IMR-90 (cell line): ENCODE results near the gene VAMP4. TPM values are rescaled to one million over a fixed set of nuclear protein-coding genes. Genes with fewer than 3 reads are reported as not detected.

Source experiments
- ATAC-seq: fragments of 200-7000 bp; cut with Tn5 transposase; 2 replicates; pipeline ENCODE4 v1.9.1; 2020; ENCODE audit warnings: low read depth, mild to moderate bottlenecking, moderate library complexity
- Bru-seq: library from RNA; stranded (reverse); fragments of 400-500 nt; gene quantifications from one replicate; lab custom pipeline; 2021; lab: Mats Ljungman, UMichigan
- BruChase-seq, 2 experiments: library from RNA; stranded (reverse); fragments of 400-500 nt; gene quantifications; one replicate each; lab custom pipeline; 2021; lab: Mats Ljungman, UMichigan
- BruUV-seq: library from RNA; stranded (reverse); fragments of 400-500 nt; replicated peaks from 2 replicates; lab custom pipeline; 2021; lab: Mats Ljungman, UMichigan
- CTCF ChIA-PET: fragments of 300-600 bp; formaldehyde crosslinking; extraction: SDS; loops from one replicate; lab custom pipeline; 2021; ENCODE audit warnings: antibody characterized with exemption; lab: Yijun Ruan, JAX
- POLR2A ChIA-PET: fragments of 300-600 bp; sonication (Branson Sonifier 250); formaldehyde crosslinking; loops from one replicate; lab custom pipeline; 2022; ENCODE audit warnings: antibody characterized with exemption; ENCODE audit not compliant: unreplicated experiment; lab: Charles Lee
- DNase-seq: peaks from one replicate; pipeline ENCODE4 v3.0.0; 2013
- H2AFZ ChIP-seq: replicated peaks from 2 replicates; pipeline ENCODE3; 2013; ENCODE audit warnings: low read length, mild to moderate bottlenecking; ENCODE audit not compliant: poor library complexity
- H2AK5ac ChIP-seq: 2 replicates; pipeline ENCODE4 v1.6.1; 2013; ENCODE audit warnings: low read depth, low read length, inconsistent platforms
- H2AK9ac ChIP-seq: replicated peaks from 2 replicates; pipeline ENCODE3; 2013; ENCODE audit warnings: mild to moderate bottlenecking, low read depth, low read length, moderate library complexity; ENCODE audit not compliant: poor library complexity
- H2BK120ac ChIP-seq: 2 replicates; pipeline ENCODE4 v1.6.1; 2013; ENCODE audit warnings: low read depth, low read length, inconsistent platforms
- H2BK15ac ChIP-seq: 3 replicates; pipeline ENCODE4 v1.6.1; 2013; ENCODE audit warnings: low read depth, low read length, inconsistent platforms
- H2BK20ac ChIP-seq: 2 replicates; pipeline ENCODE4 v1.6.1; 2013; ENCODE audit warnings: low read depth, mild to moderate bottlenecking, inconsistent platforms, low read length, moderate library complexity
- H2BK5ac ChIP-seq: 2 replicates; pipeline ENCODE4 v1.6.1; 2013; ENCODE audit warnings: mild to moderate bottlenecking, low read depth, low read length, inconsistent platforms; ENCODE audit not compliant: poor library complexity, severe bottlenecking
- H3K14ac ChIP-seq: replicated peaks from 2 replicates; pipeline ENCODE4 v1.6.1; 2013; ENCODE audit warnings: low read depth, low read length, inconsistent platforms
- H3K18ac ChIP-seq: 2 replicates; pipeline ENCODE4 v1.6.1; 2013; ENCODE audit warnings: low read depth, low read length, control low read depth
- H3K23ac ChIP-seq: 2 replicates; pipeline ENCODE4 v1.6.1; 2013; ENCODE audit warnings: low read depth, low read length, inconsistent platforms
- H3K27ac ChIP-seq: 2 replicates; pipeline ENCODE4 v1.5.1; 2013; ENCODE audit warnings: mild to moderate bottlenecking, control low read depth, low read length; ENCODE audit not compliant: insufficient read depth
- H3K27me3 ChIP-seq: 2 replicates; pipeline ENCODE4 v1.6.1; 2013; ENCODE audit warnings: low read length; ENCODE audit not compliant: control insufficient read depth, insufficient read depth
- H3K36me3 ChIP-seq: 2 replicates; pipeline ENCODE4 v1.6.1; 2013; ENCODE audit warnings: low read length, mixed read lengths; ENCODE audit not compliant: control insufficient read depth, insufficient read depth
- H3K4ac ChIP-seq: 2 replicates; pipeline ENCODE4 v1.6.1; 2013; ENCODE audit warnings: low read depth, low read length, inconsistent platforms
- H3K4me1 ChIP-seq: 2 replicates; pipeline ENCODE4 v1.6.1; 2013; ENCODE audit warnings: low read length, mixed read lengths; ENCODE audit not compliant: control insufficient read depth, insufficient read depth
- H3K4me2 ChIP-seq: 2 replicates; pipeline ENCODE4 v1.6.1; 2013; ENCODE audit warnings: low read depth, mild to moderate bottlenecking, control low read depth, low read length, moderate library complexity
- H3K4me3 ChIP-seq: 2 replicates; pipeline ENCODE4 v1.5.1; 2013; ENCODE audit warnings: low read depth, mild to moderate bottlenecking, control low read depth, low read length, moderate library complexity; ENCODE audit not compliant: insufficient read depth
- H3K56ac ChIP-seq: 2 replicates; pipeline ENCODE4 v1.6.1; 2013; ENCODE audit warnings: low read length, inconsistent platforms; ENCODE audit not compliant: insufficient read depth; ENCODE audit errors: extremely low read depth
- H3K79me1 ChIP-seq, 2 experiments: 2 replicates each; pipeline ENCODE4 v1.6.1; 2013; ENCODE audit warnings: low read length in 2 of 2, inconsistent platforms in 1 of 2, low read depth in 1 of 2
- H3K9ac ChIP-seq: 2 replicates; pipeline ENCODE4 v1.6.1; 2013; ENCODE audit warnings: low read depth, low read length, control low read depth
- H3K9me1 ChIP-seq: 2 replicates; pipeline ENCODE4 v1.6.1; 2013; ENCODE audit warnings: low read length, inconsistent platforms; ENCODE audit not compliant: insufficient read depth
- H3K9me3 ChIP-seq: 2 replicates; pipeline ENCODE4 v1.6.1; 2013; ENCODE audit warnings: low read length; ENCODE audit not compliant: control insufficient read depth, insufficient read depth
- H4K20me1 ChIP-seq: 2 replicates; pipeline ENCODE4 v1.6.1; 2013; ENCODE audit warnings: low read length, inconsistent platforms; ENCODE audit not compliant: insufficient read depth
- H4K5ac ChIP-seq: 2 replicates; pipeline ENCODE4 v1.6.1; 2013; ENCODE audit warnings: mild to moderate bottlenecking, low read depth, low read length, control low read depth
- H4K8ac ChIP-seq, 2 experiments: 2 replicates each; pipeline ENCODE4 v1.6.1; 2013; ENCODE audit warnings: low read depth in 2 of 2, low read length in 2 of 2, control low read depth in 1 of 2, inconsistent platforms in 1 of 2
- H4K91ac ChIP-seq: 2 replicates; pipeline ENCODE4 v1.6.1; 2013; ENCODE audit warnings: low read depth, low read length, inconsistent platforms; ENCODE audit not compliant: insufficient read depth
- BHLHE40 ChIP-seq: fragments of 150-350 bp; IDR thresholded peaks from 2 replicates; pipeline ENCODE4 v1.6.1; 2016; ENCODE audit warnings: mild to moderate bottlenecking, low read depth, low read length
- CEBPB ChIP-seq: IDR thresholded peaks from 2 replicates; pipeline ENCODE4 v1.6.1; 2012; ENCODE audit warnings: low read depth, low read length, improper control_type of control experiment
- CHD1 ChIP-seq: IDR thresholded peaks from 2 replicates; pipeline ENCODE4 v1.6.1; 2012; ENCODE audit warnings: low read depth, low read length, improper control_type of control experiment
- MAFK ChIP-seq: IDR thresholded peaks from 2 replicates; pipeline ENCODE4 v1.6.1; 2012; ENCODE audit warnings: low read depth, low read length, improper control_type of control experiment
- MAZ ChIP-seq: IDR thresholded peaks from 2 replicates; pipeline ENCODE4 v1.6.1; 2012; ENCODE audit warnings: low read depth, mild to moderate bottlenecking, low read length, improper control_type of control experiment, moderate library complexity, borderline replicate concordance
- MXI1 ChIP-seq: IDR thresholded peaks from 2 replicates; pipeline ENCODE4 v1.6.1; 2012; ENCODE audit warnings: low read depth, mild to moderate bottlenecking, low read length, moderate library complexity, borderline replicate concordance
- NFE2L2 ChIP-seq: fragments of 150-350 bp; IDR thresholded peaks from 2 replicates; pipeline ENCODE4 v1.6.1; 2016; ENCODE audit warnings: low read depth, mild to moderate bottlenecking, low read length
- POLR2A ChIP-seq: IDR thresholded peaks from 2 replicates; pipeline ENCODE4 v1.6.1; 2012; ENCODE audit warnings: mild to moderate bottlenecking, low read depth, low read length
- RAD21 ChIP-seq: IDR thresholded peaks from 2 replicates; pipeline ENCODE4 v1.6.1; 2012; ENCODE audit warnings: low read length, improper control_type of control experiment
- RCOR1 ChIP-seq: IDR thresholded peaks from 2 replicates; pipeline ENCODE4 v1.6.1; 2012; ENCODE audit warnings: mild to moderate bottlenecking, low read length, improper control_type of control experiment; ENCODE audit not compliant: insufficient replicate concordance
- WGBS, 2 experiments: methylation state at CpG; one replicate each; pipeline versions ENCODE4 v1.1.5 to v1.1.7; 2013; ENCODE audit warnings: missing lambda C conversion rate in 2 of 2; ENCODE audit not compliant: insufficient read length in 1 of 2; ENCODE audit errors: extremely low coverage in 2 of 2; 5-methylcytosine and 5-hydroxymethylcytosine counted together
- dilution Hi-C: fragments of 300-500 bp; cut with HindIII; formaldehyde crosslinking; loops from one replicate; pipeline ENCODE4 v1.14.3; 2018; ENCODE audit warnings: low sequenced_read_pairs; ENCODE audit not compliant: unreplicated experiment
- in situ Hi-C: fragments of 300-500 bp; cut with MboI; formaldehyde crosslinking; loops from 3 replicates; pipeline ENCODE4 v1.14.3; 2019; ENCODE audit warnings: low sequenced_read_pairs, inconsistent platforms, mixed read lengths
- intact Hi-C: fragments of 100-400 bp; cut with micrococcal nuclease; formaldehyde crosslinking; loops from 2 replicates; pipeline ENCODE4 v1.10.0; 2022
- long read RNA-seq: library from polyadenylated mRNA; unstranded; transcript quantifications from one replicate; pipeline ENCODE4 v2.0.0, GENCODE V29; 2021; ENCODE audit not compliant: unreplicated experiment
- polyA plus RNA-seq, 3 experiments: library from polyadenylated mRNA; depleted of rRNA; stranded (reverse); fragments of >200 nt; gene quantifications; 2 replicates each; pipeline ENCODE4 v1.2.3, GENCODE V29; 2012; ENCODE audit warnings: low replicate concordance in 1 of 3
- total RNA-seq: library from RNA; depleted of rRNA; stranded (reverse); fragments of >200 nt; gene quantifications from 2 replicates; pipeline ENCODE4 v1.2.3, GENCODE V29; 2012; rRNA removed

Gene VAMP4
- total RNA-seq (3.4 and 7.5 TPM in 2 replicates), polyA plus RNA-seq (2012; rRNA removed) (3.8 and 5.4 TPM in 2 replicates), Bru-seq, nascent RNA (percentile 78 among the genes with signal in this experiment), BruChase-seq, experiment 1, labeled RNA remaining after a 6-hour chase (percentile 73 among the genes with signal in this experiment), BruChase-seq, experiment 2, labeled RNA remaining after a 2-hour chase (percentile 69 among the genes with signal in this experiment)
- 1.1 and 1.8 TPM in 2 replicates for polyA plus RNA-seq (2012; cell fraction: cytosol; rRNA removed)
- polyA plus RNA-seq (2012; cell fraction: nucleus; rRNA removed; ENCODE audit: low replicate concordance) = 1.1 and 6.7 TPM in 2 replicates
- long read RNA-seq, full-length matches to known transcripts = 30 of 40 reads
- long read RNA-seq, partial matches to known transcripts = 2 of 40 reads
- long read RNA-seq, other reads (novel, unspliced or antisense) = 8 of 40 reads

DNA sequence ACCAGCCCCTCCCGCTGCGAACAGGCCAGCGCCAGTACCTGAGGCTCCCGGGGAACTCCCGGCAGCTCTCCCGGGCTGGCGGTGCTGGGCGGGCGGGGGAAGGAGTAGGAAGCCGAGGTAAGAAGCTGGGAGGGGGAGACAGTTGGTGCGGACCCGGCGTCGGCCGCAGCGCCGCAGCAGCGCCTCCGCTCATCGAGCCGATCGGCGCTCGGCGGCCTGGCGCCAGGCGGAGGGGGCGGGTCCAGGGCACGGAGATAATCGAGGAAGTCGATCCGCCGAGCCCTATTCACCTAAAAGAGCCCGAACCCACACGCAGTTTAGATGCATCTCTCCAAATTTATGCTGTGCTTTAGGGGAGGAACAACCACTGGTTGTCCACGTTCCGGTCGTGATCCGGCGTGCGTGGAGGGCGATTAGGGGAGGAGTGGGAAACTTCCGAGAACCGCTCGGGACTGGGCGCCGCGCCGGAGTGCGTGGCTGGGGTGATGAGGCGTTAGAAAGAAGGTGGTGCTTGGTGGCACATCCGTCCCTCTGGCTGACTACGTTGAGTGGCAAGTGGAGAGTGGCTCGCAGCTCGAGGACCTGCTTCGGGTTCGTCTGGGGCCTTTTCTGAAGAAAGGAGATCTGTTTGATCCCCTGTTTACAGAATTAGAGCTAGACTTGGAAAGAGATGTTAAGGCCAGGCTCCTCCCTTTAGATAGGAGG is at the start of gene VAMP4:
Gene VAMP4 (minus strand): TSS at position 194 of the 705 bp plus-strand sequence. CDS start 3,651 bp downstream, outside the sequence.
- CTCF ChIA-PET = interaction anchor here (1.0 to 1.4 kb wide), 2 partner anchors 96 to 97 kb away, joined by 3 read pairs; no protein-coding TSS in a partner anchor
- intact Hi-C loops (loop anchor here (1.0 to 5.0 kb wide), 2 partner anchors 39 to 240 kb away; partner anchors contain the start of gene METTL13), dilution Hi-C loops (no loop called here), in situ Hi-C loops (no loop called here)
- Histone ChIP-seq H2AK9ac (peak within 1 kb of the TSS; percentile 92), H4K91ac (peak within 1 kb of the TSS; percentile 96), H3K9ac (peak within 1 kb of the TSS; percentile 98), H3K4me1 (peaks cover 8% of the 10 kb centered on the region; the same call in 1 of the 2 replicates), H3K36me3 (peaks cover 4% of the 10 kb centered on the region; the same call in 1 of the 2 replicates), H3K27me3 (no peaks in the 10 kb centered on the region), H3K23ac (peak within 1 kb of the TSS; percentile 99), H3K4ac (peak within 1 kb of the TSS; percentile 99), H3K4me3 (peak within 1 kb of the TSS; percentile 92), H4K20me1 (no peaks in the 10 kb centered on the region; the same call in 1 of the 2 replicates), H2BK120ac (peak within 1 kb of the TSS; percentile 96), H2BK15ac (peak within 1 kb of the TSS; percentile 65; the same call in 2 of the 3 replicates), H2BK20ac (0 out of 2 replicates have a peak within 1 kb of the TSS, but pooled peaks have one; percentile 68), H3K9me1 (peaks cover 3% of the 10 kb centered on the region; the same call in 1 of the 2 replicates), H3K4me2 (peak within 1 kb of the TSS; percentile 98), H3K14ac (peak within 1 kb of the TSS; percentile 100), H2AFZ (peak within 1 kb of the TSS; percentile 99), H3K56ac (peak within 1 kb of the TSS; percentile 99), H4K5ac (peak within 1 kb of the TSS; percentile 98), H4K8ac (peak within 1 kb of the TSS; percentile 71 to 99), H3K79me1 (peaks cover 15 to 29% of the 10 kb centered on the region in 2 experiments), H3K27ac (peak within 1 kb of the TSS; percentile 98), H2BK5ac (peak within 1 kb of the TSS; percentile 98), H3K18ac (peak within 1 kb of the TSS; percentile 99), H3K9me3 (no peaks in the 10 kb centered on the region), H2AK5ac (peak within 1 kb of the TSS; percentile 93)
- TF ChIP-seq MXI1 (peak; percentile 41; the same call in 1 of the 2 replicates), CEBPB (no peak), CHD1 (0 out of 2 replicates have a peak, but pooled peaks have one; percentile 45), RCOR1 (no peak), POLR2A (peak; percentile 78), BHLHE40 (peak; percentile 23; the same call in 1 of the 2 replicates), MAZ (peak; percentile 84; the same call in 1 of the 2 replicates), RAD21 (no peak), NFE2L2 (no peak), MAFK (no peak)
- peak; percentile 76 for DNase-seq
- WGBS, 2 experiments = 0% methylated on average over 16 of the region's 57 CpGs; no CpG with 5 or more reads in 1 of the 2 experiments
- no TSS peak for BruUV-seq
- ATAC-seq = peak; percentile 86
- POLR2A ChIA-PET = interaction anchor here (0.6 to 2.1 kb wide), 6 partner anchors 12 to 507 kb away, joined by 3 to 16 read pairs (median 4); no protein-coding TSS in a partner anchor
